Liver (tissue), 9 donors: ENCODE data around the gene SMG7. TPM values are rescaled to one million over a fixed set of nuclear protein-coding genes. Genes with fewer than 3 reads are reported as not detected.

Experiments
- DNase-seq: peaks from one replicate; pipeline ENCODE4 v3.0.0-alpha.2; 2017; ENCODE audit warnings: low spot score
- H3K27ac ChIP-seq, 2 donors: one replicate each; pipeline ENCODE4 v1.7.0; 2013; ENCODE audit warnings: inconsistent platforms in 2 of 2, low read length in 2 of 2, control low read depth in 1 of 2, low read depth in 1 of 2, mild to moderate bottlenecking in 1 of 2
- H3K27me3 ChIP-seq, 4 donors: one replicate each; pipeline versions ENCODE4 v1.6.1 to v1.7.0; 2013; ENCODE audit warnings: low read length in 3 of 4, inconsistent platforms in 1 of 4, mild to moderate bottlenecking in 1 of 4, moderate library complexity in 1 of 4; ENCODE audit not compliant: control insufficient read depth in 4 of 4, insufficient read depth in 4 of 4
- H3K36me3 ChIP-seq, 4 donors: one replicate each; pipeline versions ENCODE4 v1.6.1 to v1.7.0; 2013; ENCODE audit warnings: low read length in 3 of 4, mild to moderate bottlenecking in 3 of 4, low read depth in 1 of 4, moderate library complexity in 1 of 4; ENCODE audit not compliant: control insufficient read depth in 4 of 4, insufficient read depth in 3 of 4
- H3K4me1 ChIP-seq, 4 donors: one replicate each; pipeline versions ENCODE4 v1.6.1 to v1.7.0; 2013; ENCODE audit warnings: low read length in 3 of 4, mild to moderate bottlenecking in 3 of 4, moderate library complexity in 1 of 4; ENCODE audit not compliant: control insufficient read depth in 4 of 4, insufficient read depth in 4 of 4
- H3K4me3 ChIP-seq, 3 donors: one replicate each; pipeline versions ENCODE4 v1.6.1 to v1.7.0; 2013; ENCODE audit warnings: low read length in 3 of 3, control low read depth in 1 of 3, low read depth in 1 of 3, mild to moderate bottlenecking in 1 of 3
- H3K9ac ChIP-seq, 2 donors: one replicate each; pipeline ENCODE4 v1.7.0; 2013; ENCODE audit warnings: low read length in 2 of 2, mild to moderate bottlenecking in 2 of 2, moderate library complexity in 2 of 2, control low read depth in 1 of 2, low read depth in 1 of 2
- H3K9me3 ChIP-seq, 4 donors: one replicate each; pipeline versions ENCODE4 v1.6.1 to v1.7.0; 2013; ENCODE audit warnings: low read length in 3 of 4; ENCODE audit not compliant: control insufficient read depth in 4 of 4
- ATF3 ChIP-seq: IDR thresholded peaks from 2 replicates; pipeline ENCODE4 v1.6.1; 2016; ENCODE audit warnings: antibody characterized with exemption
- EGR1 ChIP-seq, 2 donors: IDR thresholded peaks; 2 replicates each; pipeline ENCODE4 v1.6.1; 2016 to 2018; ENCODE audit warnings: antibody characterized with exemption in 2 of 2, low read depth in 2 of 2
- FOXA1 ChIP-seq: IDR thresholded peaks from 2 replicates; pipeline ENCODE4 v1.6.1; 2016; ENCODE audit warnings: antibody characterized with exemption
- FOXA2 ChIP-seq: IDR thresholded peaks from 2 replicates; pipeline ENCODE4 v1.6.1; 2016; ENCODE audit warnings: antibody characterized with exemption
- HNF4A ChIP-seq, 2 donors: conservative IDR thresholded peaks; 2 replicates each; pipeline ENCODE4 v1.6.1; 2016; ENCODE audit warnings: antibody characterized with exemption in 2 of 2, mild to moderate bottlenecking in 2 of 2
- HNF4G ChIP-seq: IDR thresholded peaks from 2 replicates; pipeline ENCODE4 v1.6.1; 2016; ENCODE audit warnings: antibody characterized with exemption
- JUND ChIP-seq, 2 donors: IDR thresholded peaks; 2 replicates each; pipeline ENCODE4 v1.6.1; 2016; ENCODE audit warnings: antibody characterized with exemption in 2 of 2
- MAX ChIP-seq: IDR thresholded peaks from 2 replicates; pipeline ENCODE4 v1.6.1; 2016; ENCODE audit warnings: antibody characterized with exemption
- NR2F2 ChIP-seq: IDR thresholded peaks from 2 replicates; pipeline ENCODE4 v1.6.1; 2016; ENCODE audit warnings: antibody characterized with exemption
- RAD21 ChIP-seq, 2 donors: IDR thresholded peaks; 2 replicates each; pipeline ENCODE4 v1.6.1; 2016; ENCODE audit warnings: antibody characterized with exemption in 2 of 2, mild to moderate bottlenecking in 2 of 2
- REST ChIP-seq: IDR thresholded peaks from 2 replicates; pipeline ENCODE4 v1.6.1; 2016; ENCODE audit warnings: antibody characterized with exemption, mild to moderate bottlenecking
- RXRA ChIP-seq, 2 donors: IDR thresholded peaks; 2 replicates each; pipeline ENCODE4 v1.6.1; 2017 to 2018; ENCODE audit warnings: antibody characterized with exemption in 2 of 2, mild to moderate bottlenecking in 1 of 2
- SP1 ChIP-seq: IDR thresholded peaks from 2 replicates; pipeline ENCODE4 v1.6.1; 2018; ENCODE audit warnings: antibody characterized with exemption, mild to moderate bottlenecking
- TAF1 ChIP-seq: conservative IDR thresholded peaks from 2 replicates; pipeline ENCODE4 v1.6.1; 2016; ENCODE audit warnings: antibody characterized with exemption, mild to moderate bottlenecking
- YY1 ChIP-seq: IDR thresholded peaks from 2 replicates; pipeline ENCODE4 v1.6.1; 2016; ENCODE audit warnings: antibody characterized with exemption, mild to moderate bottlenecking
- ZBTB33 ChIP-seq: IDR thresholded peaks from 2 replicates; pipeline ENCODE4 v1.6.1; 2016; ENCODE audit warnings: antibody characterized with exemption
- WGBS: extraction: QIAGEN DNeasy Blood & Tissue Kit; methylation state at CpG from one replicate; pipeline ENCODE4 v1.1.7; 2013; 5-methylcytosine and 5-hydroxymethylcytosine counted together
- polyA plus RNA-seq, 2 donors: library from polyadenylated mRNA; stranded (reverse) in 1 of 2; unstranded in 1 of 2; fragments of 200-250 nt in 1 of 2; fragments of >200 nt in 1 of 2; fragmentation: Nextera tagmentation in 1 of 2; extraction: Ambion mirVana in 1 of 2; gene quantifications; one replicate each; pipeline versions ENCODE4 v1.2.1 to v1.2.3, GENCODE V29; 2013 to 2015
- total RNA-seq, 2 donors: library from RNA; depleted of rRNA; stranded (reverse); fragments of >200 nt; gene quantifications; one replicate each; pipeline ENCODE4 v1.2.3, GENCODE V29; 2014
- TF ChIP-seq, protein P1 (sequence below): fragments of 150-350 bp; IDR thresholded peaks from 2 replicates; pipeline ENCODE4 v1.5.1; 2017; ENCODE audit warnings: improper control_type of control experiment, low read depth, low read length; ENCODE audit not compliant: missing input control
- donor health status: healthy.
- donor health status: healthy.
- donor health status: healthy.
- donor health status: healthy.
- donor health status: healthy.

The SMG7 gene
- total and polyA plus RNA-seq, 4 donors = 9.5 to 28.7 (median 13.6) TPM

DNA sequence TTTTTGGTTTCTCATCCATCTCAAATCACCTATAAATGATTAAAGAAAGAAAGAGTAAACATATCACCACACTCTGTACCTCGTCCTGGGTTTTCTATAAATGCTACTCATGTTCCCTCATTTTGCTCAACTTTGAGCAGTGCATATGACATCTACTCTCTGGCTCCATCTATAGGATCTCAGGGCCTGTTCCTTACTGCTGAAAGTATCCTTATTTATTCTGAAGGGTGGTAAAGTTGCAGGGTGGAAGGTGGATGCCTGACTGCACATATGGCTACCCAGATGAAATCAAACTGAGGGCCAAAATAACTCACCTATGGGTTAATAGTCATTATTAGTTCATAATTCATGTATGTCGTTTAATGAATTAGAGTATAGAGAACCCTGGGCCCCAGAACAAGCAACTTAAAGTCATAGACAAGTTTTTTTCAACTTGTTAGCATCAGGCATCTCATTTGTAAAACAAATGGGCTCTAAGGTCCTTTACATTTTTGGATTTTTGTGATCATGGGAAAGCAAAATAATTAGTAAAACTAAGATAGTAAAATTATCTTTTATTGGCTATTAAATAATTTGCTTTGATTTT lies 71.4 kb downstream of the SMG7 start:
- H3K36me3 ChIP-seq = peaks cover 13 to 67% (median 53%) of the 10 kb centered on the region in 4 donors
- H3K9me3 ChIP-seq = no peaks in the 10 kb centered on the region
- H3K27ac ChIP-seq = no peak overlapping the region
- H3K4me1 ChIP-seq = no peaks in the 10 kb centered on the region
- H3K9ac ChIP-seq = no peak overlapping the region
- WGBS = 46% methylated on average over 2 of the region's 2 CpGs
- H3K4me3 ChIP-seq = no peak overlapping the region
- no peaks in the 10 kb centered on the region for H3K27me3 ChIP-seq
- DNase-seq = no peak
- no peak for TF ChIP-seq ZBTB33
- no peak for TF ChIP-seq HNF4A (conservative IDR thresholded peaks at IDR 0.05)
- TF ChIP-seq HNF4G = no peak
- no peak for TF ChIP-seq MAX
- no peak for TF ChIP-seq TAF1
- TF ChIP-seq RAD21 (IDR thresholded peaks at IDR 0.05) = peak; percentile 84 to 87
- no peak for TF ChIP-seq FOXA1
- TF ChIP-seq, protein P1, sequence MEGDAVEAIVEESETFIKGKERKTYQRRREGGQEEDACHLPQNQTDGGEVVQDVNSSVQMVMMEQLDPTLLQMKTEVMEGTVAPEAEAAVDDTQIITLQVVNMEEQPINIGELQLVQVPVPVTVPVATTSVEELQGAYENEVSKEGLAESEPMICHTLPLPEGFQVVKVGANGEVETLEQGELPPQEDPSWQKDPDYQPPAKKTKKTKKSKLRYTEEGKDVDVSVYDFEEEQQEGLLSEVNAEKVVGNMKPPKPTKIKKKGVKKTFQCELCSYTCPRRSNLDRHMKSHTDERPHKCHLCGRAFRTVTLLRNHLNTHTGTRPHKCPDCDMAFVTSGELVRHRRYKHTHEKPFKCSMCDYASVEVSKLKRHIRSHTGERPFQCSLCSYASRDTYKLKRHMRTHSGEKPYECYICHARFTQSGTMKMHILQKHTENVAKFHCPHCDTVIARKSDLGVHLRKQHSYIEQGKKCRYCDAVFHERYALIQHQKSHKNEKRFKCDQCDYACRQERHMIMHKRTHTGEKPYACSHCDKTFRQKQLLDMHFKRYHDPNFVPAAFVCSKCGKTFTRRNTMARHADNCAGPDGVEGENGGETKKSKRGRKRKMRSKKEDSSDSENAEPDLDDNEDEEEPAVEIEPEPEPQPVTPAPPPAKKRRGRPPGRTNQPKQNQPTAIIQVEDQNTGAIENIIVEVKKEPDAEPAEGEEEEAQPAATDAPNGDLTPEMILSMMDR = peak; percentile 55
- TF ChIP-seq NR2F2 = no peak

DNA sequence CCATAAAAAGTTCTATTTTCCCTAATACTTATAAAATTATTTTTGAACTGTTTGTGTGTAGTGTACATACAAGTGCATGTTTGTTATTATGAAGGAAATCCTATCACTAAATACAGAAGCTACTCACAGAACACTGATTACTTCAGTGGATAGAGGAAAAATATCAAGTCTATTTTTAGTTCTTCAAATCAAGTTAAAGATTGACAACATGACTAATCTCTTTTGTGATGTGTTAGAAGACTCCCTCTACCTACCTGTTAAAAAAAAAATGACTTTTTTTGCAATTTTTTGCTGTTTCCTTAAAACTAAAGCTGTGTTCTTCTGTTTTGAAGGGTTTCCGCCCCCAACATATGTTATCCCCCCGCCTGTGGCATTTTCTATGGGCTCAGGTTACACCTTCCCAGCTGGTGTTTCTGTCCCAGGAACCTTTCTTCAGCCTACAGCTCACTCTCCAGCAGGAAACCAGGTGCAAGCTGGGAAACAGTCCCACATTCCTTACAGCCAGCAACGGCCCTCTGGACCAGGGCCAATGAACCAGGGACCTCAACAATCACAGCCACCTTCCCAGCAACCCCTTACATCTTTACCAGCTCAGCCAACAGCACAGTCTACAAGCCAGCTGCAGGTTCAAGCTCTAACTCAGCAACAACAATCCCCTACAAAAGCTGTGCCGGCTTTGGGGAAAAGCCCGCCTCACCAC lies 72.4 kb downstream of the SMG7 start:
- TF ChIP-seq RXRA (IDR thresholded peaks at IDR 0.05) = no peak
- TF ChIP-seq YY1 = no peak
- no peak for TF ChIP-seq SP1
- no peak for TF ChIP-seq HNF4G
- no peak for TF ChIP-seq MAX
- no peak for TF ChIP-seq REST
- no peak for TF ChIP-seq ATF3
- no peak for TF ChIP-seq HNF4A (conservative IDR thresholded peaks at IDR 0.05)
- no peak for TF ChIP-seq TAF1
- TF ChIP-seq, protein P1 = no peak
- no peak for TF ChIP-seq FOXA1
- no peak for TF ChIP-seq JUND (IDR thresholded peaks at IDR 0.05)
- no peak for TF ChIP-seq ZBTB33
- TF ChIP-seq EGR1 (IDR thresholded peaks at IDR 0.05; ENCODE audit: low read depth in 2 of 2) = no peak
- no peak for TF ChIP-seq FOXA2
- TF ChIP-seq NR2F2 = no peak
- H3K27me3 ChIP-seq = no peaks in the 10 kb centered on the region
- no peak for DNase-seq
- 81% methylated on average over 5 of the region's 5 CpGs for WGBS
- no peaks in the 10 kb centered on the region for H3K4me1 ChIP-seq
- peaks cover 14 to 65% (median 51%) of the 10 kb centered on the region in 4 donors for H3K36me3 ChIP-seq
- no peak overlapping the region for H3K9ac ChIP-seq
- H3K27ac ChIP-seq = no peak overlapping the region
- no peak overlapping the region for H3K4me3 ChIP-seq
- H3K9me3 ChIP-seq = no peaks in the 10 kb centered on the region
